Measurements from ENCODE around the gene NMU.
A peak's percentile ranks its signal among the peaks of the same experiment; 100 is the strongest.
"Not testable (repeated sequence)": the region's sequence is repeated elsewhere in the genome, so short reads cannot be mapped to it uniquely, and the experiment has no call there.

Gene NMU

DNA sequence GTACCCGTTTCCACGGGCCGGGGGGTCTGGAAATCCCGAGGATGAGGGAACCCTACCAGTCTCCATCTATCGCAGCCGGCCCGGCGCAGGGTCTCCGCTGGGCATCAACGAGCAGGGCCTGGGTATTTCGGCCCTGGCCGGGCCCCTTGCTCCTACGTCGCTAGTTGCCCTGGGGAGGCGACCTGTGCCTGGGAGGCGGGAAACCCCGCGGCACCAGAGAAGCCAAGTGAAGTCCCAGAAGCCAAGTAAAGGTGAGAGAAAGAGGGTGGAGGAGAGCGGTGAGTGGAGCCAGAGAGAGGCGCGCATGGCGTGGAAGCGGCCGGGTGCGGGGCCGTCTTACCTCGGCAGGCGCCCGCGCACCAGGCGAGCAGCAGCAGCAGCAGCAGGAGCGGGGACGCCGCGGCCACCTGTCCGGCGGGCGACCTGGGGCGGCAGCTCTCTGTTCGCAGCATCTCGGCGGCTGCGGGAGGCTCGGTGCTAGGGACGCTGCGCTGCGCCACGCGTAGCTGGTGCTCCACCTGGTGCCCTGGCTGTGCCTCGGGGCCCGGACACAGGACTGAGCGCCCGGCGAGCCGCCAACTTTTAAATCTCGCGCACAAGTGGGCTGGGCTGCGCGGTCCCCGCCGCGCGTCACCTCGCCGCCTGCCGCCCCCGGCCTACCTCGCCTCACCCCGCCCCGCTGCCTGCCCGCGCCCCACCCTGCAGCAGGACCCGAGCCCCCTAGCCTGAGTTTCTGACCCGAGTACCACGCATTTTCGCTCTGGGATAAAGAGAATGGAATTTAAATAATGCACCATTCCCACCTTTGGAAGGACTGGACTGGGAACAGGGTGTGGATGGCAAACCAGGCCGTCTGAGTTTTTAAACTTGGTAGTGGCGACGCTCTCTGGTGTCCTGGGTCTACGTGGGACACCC, at the start of gene NMU:
NMU (minus strand) TSS at position 558 of the 915 bp plus-strand sequence; CDS start at position 452, 106 bp downstream.
- peak; percentile 80 for DNase-seq

GRCh38 chr4:55684276-55684675, 48.2 kb upstream of the NMU start:
- no peak for DNase-seq

DNA sequence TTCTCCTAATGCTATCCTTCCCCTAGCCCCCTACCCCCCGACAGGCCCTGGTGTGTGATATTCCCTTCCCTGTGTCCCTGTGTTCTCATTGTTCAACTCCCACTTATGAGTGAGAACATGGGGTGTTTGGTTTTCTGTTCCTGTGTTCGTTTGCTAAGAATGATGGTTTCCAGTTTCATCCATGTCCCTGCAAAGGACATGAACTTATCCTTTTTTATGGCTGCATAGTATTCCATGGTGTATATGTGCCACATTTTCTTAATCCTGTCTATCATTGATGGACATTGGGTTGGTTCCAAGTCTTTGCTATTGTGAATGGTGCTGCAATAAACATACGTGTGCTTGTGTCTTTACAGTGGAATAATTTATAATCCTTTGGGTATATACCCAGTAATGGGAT, 46.7 kb upstream of the NMU start:
- not testable (repeated sequence) for DNase-seq

DNA sequence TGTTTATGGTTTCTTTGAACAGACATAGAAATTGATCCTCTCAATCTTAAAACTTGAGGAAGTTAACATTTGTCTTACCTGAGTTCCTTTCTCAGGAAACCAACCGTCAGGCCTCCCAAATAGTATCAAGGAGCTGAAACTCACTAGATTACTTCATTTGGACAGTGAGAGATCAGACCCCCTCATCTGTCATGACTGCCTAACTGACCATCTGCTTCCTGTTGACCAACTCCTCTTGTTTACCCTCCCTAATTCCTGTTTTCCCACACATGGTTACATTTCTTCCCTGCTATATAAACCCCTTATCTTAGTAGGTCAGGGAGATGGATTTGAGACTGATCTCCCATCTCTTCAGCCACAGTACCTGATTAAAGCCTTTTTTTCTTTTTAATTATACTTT, 46.2 kb upstream of the NMU start:
- no peak for DNase-seq

GRCh38 chr4:55681430-55681829, 45.3 kb upstream of the NMU start:
- no peak for DNase-seq

DNA sequence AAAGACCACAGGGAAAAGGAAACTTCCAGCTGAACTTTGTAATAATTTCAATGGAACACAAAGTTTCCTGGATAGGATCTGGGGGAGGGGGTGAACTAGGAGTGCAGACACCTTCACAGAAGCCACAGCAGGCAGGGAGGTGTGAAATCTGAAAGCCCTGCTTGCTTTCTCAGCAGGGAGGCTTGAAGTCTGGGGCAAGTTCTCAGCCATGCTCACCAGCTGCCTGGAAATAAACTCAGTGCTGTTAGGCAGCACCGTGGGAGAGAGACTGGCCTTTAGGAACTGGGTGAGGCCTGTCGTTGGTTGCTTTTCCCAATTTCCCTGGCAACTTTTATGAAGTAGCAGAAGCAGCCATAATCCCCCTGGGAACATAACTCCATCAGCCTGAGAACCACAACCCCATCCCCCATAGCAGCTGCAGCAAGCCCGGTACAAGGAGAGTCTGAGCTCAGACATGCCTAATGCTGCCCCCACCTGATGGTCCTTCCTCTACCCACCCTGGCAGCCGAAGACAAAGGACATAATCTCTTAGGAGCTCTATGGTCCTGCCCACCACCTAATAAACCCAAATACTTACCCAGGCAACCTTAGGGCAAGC, 39.2 kb upstream of the NMU start:
- DNase-seq = peak; percentile 6

DNA sequence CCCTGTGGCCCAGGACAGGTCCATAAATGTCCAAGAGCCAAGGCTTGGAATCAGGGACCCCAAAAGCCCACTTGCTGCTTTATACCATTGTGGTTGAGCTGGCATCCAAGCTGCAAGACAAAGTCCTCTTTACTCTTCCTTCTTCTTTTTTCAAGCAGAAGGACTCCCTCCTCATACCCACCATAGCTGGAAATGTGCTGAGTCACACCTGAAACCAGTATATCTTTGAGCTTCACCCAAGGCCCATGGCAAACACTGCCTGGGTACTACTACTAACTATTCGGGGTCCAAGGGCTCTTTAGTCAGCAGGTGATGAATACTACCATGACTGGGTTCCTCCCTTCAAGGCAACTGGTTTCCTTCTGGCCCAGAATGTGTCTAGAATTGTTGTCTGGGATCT, 37.3 kb upstream of the NMU start:
- no peak for DNase-seq

GRCh38 chr4:55671667-55672066, 35.6 kb upstream of the NMU start:
- no peak for DNase-seq

GRCh38 chr4:55670695-55671094, 34.6 kb upstream of the NMU start:
- no peak for DNase-seq

DNA sequence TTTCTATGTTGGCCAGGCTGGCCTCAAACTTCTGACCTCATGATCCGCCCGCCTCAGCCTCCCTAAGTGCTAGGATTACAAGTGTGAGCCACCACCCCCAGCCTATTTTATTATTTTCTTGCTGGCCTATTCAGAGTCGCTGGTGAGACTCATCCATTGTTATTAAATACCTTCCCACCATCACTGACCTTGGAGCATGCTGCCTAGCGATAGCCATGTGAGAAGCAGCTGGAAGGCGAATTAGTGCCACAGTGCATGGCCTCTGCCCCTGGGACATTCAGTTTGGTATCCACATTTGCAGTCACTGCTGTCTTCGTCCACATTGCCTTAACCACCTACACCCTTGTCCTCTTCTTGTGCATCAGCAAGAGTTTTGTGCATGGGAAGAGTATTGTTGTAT, 32.4 kb upstream of the NMU start:
- no peak for DNase-seq

- no peak for DNase-seq
Observed at GRCh38 chr4:55666535-55666934, 30.4 kb upstream of the NMU start.

DNA sequence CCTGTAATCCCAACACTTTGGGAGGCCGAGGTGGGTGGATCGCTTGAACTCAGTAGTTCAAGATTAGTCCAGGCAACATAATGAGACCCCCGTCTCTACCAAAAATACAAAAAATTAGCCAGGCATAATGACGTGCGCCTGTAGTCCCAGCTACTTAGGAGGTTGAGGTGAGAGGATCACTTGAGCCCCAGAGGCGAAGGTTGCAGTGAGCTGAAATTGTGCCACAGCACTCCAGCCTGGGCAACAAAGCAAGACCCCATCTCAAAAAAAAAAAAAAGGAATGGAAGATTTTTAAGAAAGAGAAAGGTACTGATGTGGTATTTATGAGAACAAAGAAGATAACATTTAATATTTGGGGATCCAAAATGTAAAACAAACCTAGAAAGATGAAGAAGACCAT, 27.0 kb upstream of the NMU start:
- no peak for DNase-seq

DNA sequence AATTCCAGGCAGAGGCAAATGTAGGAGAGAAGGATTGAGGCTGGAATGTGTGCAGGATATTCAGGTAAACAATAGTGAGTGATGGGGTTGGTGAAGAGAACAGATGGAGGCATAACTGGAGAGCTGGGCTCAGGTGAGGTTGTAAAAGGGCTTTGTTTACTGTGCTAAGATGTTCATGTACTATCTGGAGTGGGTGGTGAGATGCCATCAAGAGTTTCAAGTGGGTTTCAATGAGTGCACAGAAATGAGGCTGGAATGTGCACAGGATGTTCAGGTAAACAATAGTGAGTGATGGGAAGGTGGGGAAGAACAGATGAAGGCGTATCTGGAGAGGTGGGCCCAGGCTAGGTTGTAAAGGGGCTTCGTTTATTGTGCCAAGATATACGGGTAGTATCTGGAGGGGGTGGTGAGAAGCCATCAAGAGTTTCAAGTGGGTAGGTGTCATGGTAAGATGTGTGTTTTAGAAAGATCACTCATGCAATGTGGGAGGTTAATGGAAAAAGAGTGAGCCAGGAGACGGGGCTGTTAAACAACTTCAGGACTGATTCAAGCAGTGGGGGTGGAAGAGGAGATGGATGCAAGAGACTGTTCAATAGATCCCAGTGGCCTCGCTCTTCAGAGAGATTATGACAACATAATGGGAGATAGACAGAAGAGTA, 25.4 kb upstream of the NMU start:
- DNase-seq = no peak

GRCh38 chr4:55658657-55659056, 22.6 kb upstream of the NMU start:
- DNase-seq = no peak

DNA sequence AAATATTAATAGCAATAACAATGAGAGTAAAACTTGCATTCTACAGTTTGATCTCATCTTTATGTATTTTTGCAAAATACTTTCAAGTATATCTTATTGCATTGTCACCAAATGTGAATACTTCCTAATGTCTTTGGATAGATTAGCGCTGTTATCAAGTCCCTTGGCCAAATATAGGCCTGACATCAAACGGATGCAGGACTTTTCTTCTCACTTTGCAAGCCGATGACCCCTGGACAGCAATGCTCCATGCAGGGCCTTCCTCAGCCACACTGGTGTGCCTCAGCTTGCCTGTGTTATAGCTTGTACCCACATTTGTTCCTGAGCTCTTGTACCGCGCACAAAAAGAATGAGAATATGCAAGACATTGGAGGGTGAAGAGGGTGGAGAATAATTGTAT, 18.0 kb upstream of the NMU start:
- no peak for DNase-seq

DNA sequence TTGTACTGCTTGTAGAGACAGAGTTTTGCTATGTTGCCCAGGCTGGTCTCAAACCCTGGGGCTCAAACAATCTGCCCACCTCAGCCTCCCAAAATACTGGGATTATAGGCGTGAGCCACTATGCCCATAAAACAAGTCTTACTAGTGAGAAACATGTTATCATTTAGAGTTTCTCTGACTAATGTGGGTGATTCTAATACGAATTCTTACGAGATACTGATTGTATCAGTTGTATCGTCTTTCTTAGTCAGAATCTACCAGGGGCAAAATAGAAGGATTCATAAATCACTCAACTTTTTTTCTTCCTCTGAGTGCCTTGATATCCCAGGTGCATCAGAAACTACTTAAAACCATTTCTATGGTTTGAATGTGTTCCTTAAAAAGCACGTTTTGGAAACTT, 14.4 kb upstream of the NMU start:
- no peak for DNase-seq

DNA sequence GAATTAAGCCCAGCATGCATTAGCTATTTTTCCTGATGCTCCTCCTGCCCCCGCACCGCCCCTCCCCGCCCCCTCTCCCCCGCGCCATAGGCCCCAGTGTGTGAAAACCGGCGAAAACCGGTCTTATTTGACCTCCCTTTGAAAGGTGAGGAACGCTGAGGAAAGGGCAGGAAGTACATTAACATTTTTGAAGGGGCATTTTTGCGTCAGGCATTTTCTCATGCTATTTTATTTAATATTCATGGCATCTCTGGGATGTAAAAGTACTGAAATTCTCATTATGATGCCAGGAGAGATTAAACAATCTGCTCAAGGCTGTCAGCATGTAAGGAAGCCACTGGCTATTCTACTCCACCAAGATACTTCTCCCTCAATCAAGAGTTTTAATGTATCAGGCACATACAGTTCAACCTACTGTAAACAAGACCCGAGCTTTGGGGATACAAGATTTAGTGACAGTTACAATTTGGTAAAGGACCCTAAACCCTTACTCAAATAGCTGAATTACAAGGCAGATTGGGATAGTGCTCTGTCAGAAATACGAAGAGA, 1.2 kb upstream of the NMU start:
- DNase-seq = peak; percentile 30

DNA sequence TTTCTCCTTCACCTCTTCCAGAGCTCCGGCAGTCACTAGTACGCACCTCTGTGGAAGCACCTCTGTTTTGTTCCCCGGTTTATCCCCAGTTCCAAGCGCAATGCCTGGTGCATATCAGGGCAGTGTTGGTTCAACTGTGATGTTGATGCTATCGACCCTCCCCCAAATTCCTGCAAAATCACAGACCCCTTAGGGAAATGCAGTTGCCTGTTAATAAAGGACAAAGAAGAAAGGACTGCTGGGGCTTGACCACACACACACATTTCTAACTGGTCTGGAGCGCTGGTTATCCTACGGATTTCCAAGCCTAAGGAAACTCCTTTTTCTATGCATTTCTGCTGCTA, 530 bp upstream of the NMU start:
- peak; percentile 64 for DNase-seq

- peak; percentile 72 for DNase-seq
Observed at GRCh38 chr4:55635282-55635681, 816 bp downstream of the NMU start.

DNA sequence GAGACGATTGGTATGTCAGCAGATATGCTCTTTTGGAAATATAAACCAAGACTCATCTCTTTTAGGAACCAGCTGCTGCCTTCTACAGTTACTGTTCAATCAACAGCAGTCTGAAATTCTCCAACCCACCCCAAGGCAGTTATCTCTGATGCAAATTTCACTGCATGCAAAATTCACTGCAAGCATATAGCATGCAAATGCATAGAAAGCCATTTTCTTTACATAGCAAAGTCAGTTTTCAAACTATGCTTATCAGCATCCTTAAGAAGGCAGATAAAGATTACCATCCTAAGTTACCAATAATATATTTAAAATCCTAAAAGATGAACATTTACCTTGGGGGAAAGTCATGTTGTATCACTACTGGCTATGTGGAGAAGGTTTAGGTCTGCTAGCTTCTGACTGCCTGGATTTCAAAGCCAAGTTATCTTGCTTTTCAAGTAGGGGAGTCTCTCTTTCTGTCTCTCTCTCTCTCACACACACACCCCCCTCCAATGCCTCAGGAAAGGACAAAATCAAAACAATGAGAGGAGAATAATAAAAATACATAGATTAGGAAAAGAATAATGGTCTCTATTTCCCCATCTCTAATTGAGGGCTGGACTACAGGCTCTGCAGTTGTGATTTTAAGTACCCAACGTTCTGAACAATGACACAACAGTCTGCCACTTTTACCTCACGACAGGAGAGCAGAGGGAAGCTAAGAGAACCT, 1.5 kb downstream of the NMU start:
- DNase-seq = no peak

DNA sequence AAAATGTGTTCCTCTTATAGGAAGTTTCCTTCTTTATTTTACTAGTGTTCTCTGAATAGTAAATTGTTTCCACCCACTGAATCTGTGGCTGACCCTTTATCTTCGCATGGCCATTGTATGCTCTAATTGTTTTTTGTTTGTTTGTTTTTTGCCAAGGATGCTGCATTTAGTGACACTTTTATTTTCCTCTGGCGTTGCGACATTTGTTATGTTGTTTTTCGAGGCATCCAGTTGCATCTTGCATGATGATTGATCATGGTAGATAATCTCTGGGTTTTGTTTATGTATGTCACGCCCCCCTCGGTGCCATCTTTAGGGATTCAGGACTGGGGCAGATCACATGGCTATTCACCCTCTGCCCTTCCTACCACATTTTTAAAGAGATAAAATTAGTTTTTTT, 2.2 kb downstream of the NMU start:
- no peak for DNase-seq

GRCh38 chr4:55625835-55626234, 10.3 kb downstream of the NMU start:
- no peak for DNase-seq

DNA sequence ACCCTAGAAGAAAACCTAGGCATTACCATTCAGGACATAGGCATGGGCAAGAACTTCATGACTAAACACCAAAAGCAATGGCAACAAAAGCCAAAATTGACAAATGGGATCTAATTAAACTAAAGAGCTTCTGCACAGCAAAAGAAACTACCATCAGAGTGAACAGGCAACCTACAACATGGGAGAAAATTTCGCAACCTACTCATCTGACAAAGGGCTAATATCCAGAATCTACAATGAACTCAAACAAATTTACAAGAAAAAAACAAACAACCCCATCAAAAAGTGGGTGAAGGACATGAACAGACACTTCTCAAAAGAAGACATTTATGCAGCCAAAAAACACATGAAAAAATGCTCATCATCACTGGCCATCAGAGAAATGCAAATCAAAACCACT, 12.0 kb downstream of the NMU start:
- DNase-seq = not testable (repeated sequence)

Data from retina (tissue), 1 donor.